ENCODE measurements around the gene CACNA2D2. TPM values are rescaled to one million over a fixed set of nuclear protein-coding genes. Genes with fewer than 3 reads are reported as not detected.

Gene CACNA2D2
- total RNA-seq, 1 donor from 2014 or later, result 0.50 TPM

- ATAC-seq, result no peak
- DNase-seq (ENCODE audit: low spot score), result no peak
Observed at GRCh38 chr3:50530001-50530970, 26.9 kb upstream of the CACNA2D2 start.

- ATAC-seq (peak; percentile 66), DNase-seq (ENCODE audit: low spot score) (no peak)
Observed at GRCh38 chr3:50525987-50526386, 22.6 kb upstream of the CACNA2D2 start.

- ATAC-seq (no peak), DNase-seq (ENCODE audit: low spot score) (no peak)
Observed at GRCh38 chr3:50525191-50525910, 21.9 kb upstream of the CACNA2D2 start.

GRCh38 chr3:50524746-50525145 is 21.3 kb upstream of the CACNA2D2 start:
- ATAC-seq, result no peak
- no peak for DNase-seq (ENCODE audit: low spot score)

- no peak for DNase-seq (ENCODE audit: low spot score)
- no peak for ATAC-seq
Observed at GRCh38 chr3:50523279-50523811, 19.9 kb upstream of the CACNA2D2 start.

GRCh38 chr3:50521572-50521971 is 18.1 kb upstream of the CACNA2D2 start:
- ATAC-seq (no peak), DNase-seq (ENCODE audit: low spot score) (no peak)

GRCh38 chr3:50520849-50521248 is 17.4 kb upstream of the CACNA2D2 start:
- ATAC-seq (no peak), DNase-seq (ENCODE audit: low spot score) (no peak)

GRCh38 chr3:50519471-50520089 is 16.1 kb upstream of the CACNA2D2 start:
- ATAC-seq, result peak; percentile 94
- peak; percentile 69 for DNase-seq (ENCODE audit: low spot score)

- DNase-seq (ENCODE audit: low spot score) (no peak), ATAC-seq (no peak)
Observed at GRCh38 chr3:50518436-50518835, 15.0 kb upstream of the CACNA2D2 start.

- no peak for DNase-seq (ENCODE audit: low spot score)
- no peak for ATAC-seq
Observed at GRCh38 chr3:50517721-50518206, 14.3 kb upstream of the CACNA2D2 start.

GRCh38 chr3:50516440-50516871 is 13.0 kb upstream of the CACNA2D2 start:
- DNase-seq (ENCODE audit: low spot score), result no peak
- no peak for ATAC-seq

- DNase-seq (ENCODE audit: low spot score) (no peak), ATAC-seq (no peak)
Observed at GRCh38 chr3:50515565-50516439, 12.4 kb upstream of the CACNA2D2 start.

GRCh38 chr3:50512908-50513307 is 9.5 kb upstream of the CACNA2D2 start:
- ATAC-seq, result peak; percentile 86

GRCh38 chr3:50512131-50512530 is 8.7 kb upstream of the CACNA2D2 start:
- no peak for DNase-seq (ENCODE audit: low spot score)

More at GRCh38 chr3:50512908-50513307, 9.5 kb upstream of the CACNA2D2 start:
- peak; percentile 51 for DNase-seq (ENCODE audit: low spot score)

GRCh38 chr3:50510325-50510724 is 6.9 kb upstream of the CACNA2D2 start:
- no peak for ATAC-seq
- no peak for DNase-seq (ENCODE audit: low spot score)

More at GRCh38 chr3:50512131-50512530, 8.7 kb upstream of the CACNA2D2 start:
- no peak for ATAC-seq

- DNase-seq (ENCODE audit: low spot score) (no peak), ATAC-seq (no peak)
Observed at GRCh38 chr3:50509715-50510114, 6.3 kb upstream of the CACNA2D2 start.

- ATAC-seq, result no peak
- DNase-seq (ENCODE audit: low spot score), result no peak
Observed at GRCh38 chr3:50508821-50509220, 5.4 kb upstream of the CACNA2D2 start.

- ATAC-seq (no peak), DNase-seq (ENCODE audit: low spot score) (no peak)
Observed at GRCh38 chr3:50506169-50506568, 2.7 kb upstream of the CACNA2D2 start.

GRCh38 chr3:50504681-50505080 is 1.2 kb upstream of the CACNA2D2 start:
- ATAC-seq (no peak), DNase-seq (ENCODE audit: low spot score) (no peak)
